Keratinocyte (primary cell): ENCODE results near the gene FUBP1.

Experiments used
- CTCF ChIP-seq, 3 experiments: IDR thresholded peaks in 1 of 3; conservative IDR thresholded peaks in 1 of 3; optimal IDR thresholded peaks in 1 of 3; 2 replicates in 2 of 3; 3 replicates in 1 of 3; pipeline versions ENCODE3 to v1.5.1; 2011; ENCODE audit warnings: low read length in 3 of 3, mild to moderate bottlenecking in 3 of 3, moderate library complexity in 2 of 3, control low read depth in 1 of 3, inconsistent platforms in 1 of 3; ENCODE audit not compliant: insufficient read depth in 2 of 3; ENCODE audit errors: extremely low read depth in 1 of 3
- EZH2 ChIP-seq: IDR thresholded peaks from one replicate; pipeline ENCODE4 v1.6.1; 2012; ENCODE audit warnings: inconsistent platforms, mild to moderate bottlenecking, low read length, moderate library complexity

GRCh38 chr1:77910116-77910515 lies 68.8 kb downstream of the FUBP1 start:
- no peak for TF ChIP-seq CTCF (optimal IDR thresholded peaks at IDR 0.05 in 1 of 3, IDR thresholded peaks at IDR 0.05 in 1 of 3, conservative IDR thresholded peaks at IDR 0.05 in 1 of 3; ENCODE audit: extremely low read depth in 1 of 3, insufficient read depth in 2 of 3, low read length in 3 of 3)
- TF ChIP-seq EZH2, result no peak
